Measurements from ENCODE around the gene CTNND1.

The CTNND1 gene

DNA sequence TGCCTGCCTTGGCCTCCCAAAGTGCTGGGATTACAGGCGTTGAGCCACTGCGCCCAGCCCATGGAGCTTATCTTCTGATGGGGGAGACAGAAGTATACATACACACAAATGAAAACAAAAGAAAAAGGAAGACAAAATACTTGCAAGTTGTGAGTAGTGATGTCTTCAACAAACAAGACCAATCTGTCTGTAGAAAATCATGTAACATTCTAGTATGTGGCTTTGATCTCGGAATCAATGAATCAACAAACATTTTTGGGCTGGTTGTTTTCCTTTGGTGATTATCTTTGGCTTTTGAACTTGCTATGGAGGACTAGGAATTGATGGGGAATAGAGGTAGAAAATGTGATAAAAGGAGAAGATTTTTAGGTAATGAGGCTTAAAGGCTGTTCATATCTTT is 3.4 kb upstream of the CTNND1 start:
- DNase-seq (ENCODE audit: low read depth in 2 of 3, low spot score in 1 of 3), result no peak

DNA sequence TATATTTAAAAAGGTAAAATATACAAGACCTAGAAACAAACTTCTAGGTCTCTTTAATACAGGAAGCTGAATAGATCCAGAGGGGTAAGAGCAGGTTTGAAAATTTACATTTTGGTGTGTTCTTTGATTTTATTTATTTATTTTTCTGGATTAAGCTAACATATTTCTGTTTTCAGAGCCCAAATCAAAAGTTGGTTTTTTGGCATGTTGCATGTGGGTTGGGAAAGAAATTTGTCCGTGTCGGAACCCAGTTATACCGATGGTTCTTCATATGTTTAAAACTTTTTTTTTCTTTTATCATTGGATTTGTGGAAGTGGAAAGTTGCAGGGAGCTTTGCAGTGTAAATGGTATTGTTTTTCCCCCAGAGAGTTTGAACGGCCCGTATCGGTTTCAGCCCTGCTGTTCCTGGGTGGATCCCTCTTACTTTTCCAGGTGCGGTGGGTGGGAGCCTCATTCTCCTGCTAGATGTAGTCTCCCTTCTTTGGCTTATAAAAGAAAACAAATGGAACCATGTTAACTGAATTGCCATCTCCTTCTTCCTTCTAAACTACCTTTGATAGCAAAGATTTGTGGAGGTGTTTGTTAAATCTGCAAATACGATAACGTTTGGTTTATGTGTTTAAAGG is 746 bp downstream of the CTNND1 start:
- no peak for DNase-seq (ENCODE audit: low read depth in 2 of 3, low spot score in 1 of 3)

DNA sequence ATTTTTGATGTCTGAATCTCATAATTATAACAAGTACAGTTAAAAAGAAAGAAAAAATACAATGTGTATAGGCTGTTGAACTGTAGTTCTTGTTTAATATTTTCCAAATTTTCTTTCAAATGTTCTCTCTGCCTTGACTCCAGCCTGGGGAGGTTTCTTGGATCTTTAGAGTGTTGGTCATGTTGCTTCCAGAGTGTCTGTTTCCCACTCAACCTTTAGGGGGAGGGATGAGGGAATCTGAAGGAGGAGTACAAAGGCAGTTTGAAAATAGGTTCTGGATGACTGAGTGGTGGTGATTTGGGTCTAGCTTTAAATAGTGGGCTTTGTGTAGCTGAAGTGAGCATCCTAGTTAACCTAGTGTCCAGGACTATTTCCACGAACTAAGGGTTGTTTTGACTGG is 2.0 kb downstream of the CTNND1 start:
- DNase-seq (ENCODE audit: low read depth in 2 of 3, low spot score in 1 of 3), result no peak

DNA sequence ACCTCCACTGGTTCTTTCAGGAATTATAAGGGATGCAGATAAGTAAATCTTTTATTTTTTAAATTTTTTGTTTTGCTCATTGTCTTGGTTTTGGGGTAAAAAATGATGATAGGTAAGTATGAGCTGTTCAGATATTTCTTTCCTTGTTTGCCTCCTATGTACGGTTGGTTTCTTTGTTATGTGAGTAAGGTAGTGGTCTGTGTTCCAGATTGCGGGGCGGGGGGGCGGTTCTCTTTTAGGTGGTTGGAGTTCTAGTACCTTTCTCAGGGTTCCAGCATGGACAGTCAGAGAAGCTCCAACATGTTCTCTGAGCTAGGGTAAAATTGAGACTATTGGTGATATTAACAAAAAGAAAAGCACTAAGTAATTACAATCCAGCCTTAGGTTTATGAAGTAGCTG is 2.4 kb downstream of the CTNND1 start:
- DNase-seq (ENCODE audit: low read depth in 2 of 3, low spot score in 1 of 3), result no peak

DNA sequence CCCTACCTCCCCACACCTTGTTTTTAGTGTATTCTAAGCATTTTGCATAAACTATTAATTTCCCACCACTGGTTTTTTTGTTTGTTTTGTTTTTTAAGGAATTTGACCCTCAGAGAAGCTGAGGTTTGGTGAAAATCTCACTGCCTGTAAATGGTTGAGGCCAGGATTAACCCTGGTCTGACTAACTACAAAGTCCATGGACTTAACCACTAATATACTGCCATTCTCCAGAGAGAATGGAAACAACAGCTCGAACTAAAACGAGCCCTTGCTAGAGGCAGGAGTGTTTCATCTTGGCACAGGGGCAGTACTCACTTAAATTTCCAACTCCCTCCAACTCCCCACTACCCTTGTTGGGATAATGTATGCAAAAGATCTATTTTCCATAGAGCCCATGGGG is 3.0 kb downstream of the CTNND1 start:
- DNase-seq (ENCODE audit: low read depth in 2 of 3, low spot score in 1 of 3), result no peak

DNA sequence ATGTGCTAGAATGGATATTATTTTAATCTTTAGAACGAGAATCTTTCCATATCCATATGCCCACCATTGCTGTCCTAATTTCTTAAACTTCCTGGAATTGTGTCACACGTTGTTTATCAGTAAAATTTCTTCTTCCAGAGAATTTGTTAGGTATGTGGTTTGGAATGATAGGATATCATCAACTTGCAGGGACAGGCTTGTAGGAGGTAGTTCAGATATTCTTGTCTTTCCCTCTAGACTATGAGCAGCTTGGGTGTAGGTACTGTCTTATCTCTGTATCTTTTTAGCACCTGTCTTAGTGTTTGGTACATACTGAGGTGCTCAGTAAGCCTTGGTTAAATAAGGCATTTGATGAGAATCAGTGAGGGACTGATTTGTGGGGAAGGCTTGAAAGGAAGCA is 3.4 kb downstream of the CTNND1 start:
- no peak for DNase-seq (ENCODE audit: low read depth in 2 of 3, low spot score in 1 of 3)

DNA sequence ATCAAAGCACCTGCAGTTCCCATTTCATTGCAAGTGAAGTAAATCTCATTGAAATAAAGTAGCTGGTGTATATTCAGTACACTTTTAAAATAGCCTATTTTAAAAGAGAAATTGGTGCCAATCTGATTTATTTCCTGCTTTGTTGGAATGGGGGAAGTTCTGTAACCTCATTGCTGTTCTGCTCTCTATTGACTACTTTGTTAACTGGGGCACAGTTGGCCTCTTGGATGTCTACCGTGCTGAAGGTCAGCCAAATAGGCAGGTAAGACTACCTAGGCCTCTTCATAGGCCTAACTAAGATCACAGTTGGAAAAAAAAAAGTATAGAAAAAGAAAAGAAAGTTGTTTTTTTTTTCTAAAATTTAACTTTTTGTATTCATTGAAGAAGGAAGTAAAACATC is 9.2 kb downstream of the CTNND1 start:
- DNase-seq (ENCODE audit: low read depth in 2 of 3, low spot score in 1 of 3), result no peak

DNA sequence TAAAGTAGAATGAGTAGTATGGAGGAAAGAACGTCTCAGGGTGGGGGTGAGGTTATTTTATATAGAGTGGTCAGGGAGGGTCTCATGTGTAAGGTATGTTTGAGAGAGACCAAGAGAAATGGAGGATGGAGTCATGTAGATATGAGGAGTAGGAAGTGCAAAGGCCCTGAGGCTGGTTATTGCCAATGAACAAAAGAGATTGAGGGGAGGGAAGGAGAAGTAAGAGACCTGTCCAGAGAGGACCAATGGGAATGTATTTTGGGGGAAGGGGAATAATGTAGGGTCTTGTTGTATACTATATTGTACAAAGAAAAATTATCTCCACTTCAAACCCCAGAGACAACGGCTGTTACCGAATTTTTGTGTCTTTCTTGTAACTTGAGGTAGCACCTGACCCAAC is 9.8 kb downstream of the CTNND1 start:
- no peak for DNase-seq (ENCODE audit: low read depth in 2 of 3, low spot score in 1 of 3)

DNA sequence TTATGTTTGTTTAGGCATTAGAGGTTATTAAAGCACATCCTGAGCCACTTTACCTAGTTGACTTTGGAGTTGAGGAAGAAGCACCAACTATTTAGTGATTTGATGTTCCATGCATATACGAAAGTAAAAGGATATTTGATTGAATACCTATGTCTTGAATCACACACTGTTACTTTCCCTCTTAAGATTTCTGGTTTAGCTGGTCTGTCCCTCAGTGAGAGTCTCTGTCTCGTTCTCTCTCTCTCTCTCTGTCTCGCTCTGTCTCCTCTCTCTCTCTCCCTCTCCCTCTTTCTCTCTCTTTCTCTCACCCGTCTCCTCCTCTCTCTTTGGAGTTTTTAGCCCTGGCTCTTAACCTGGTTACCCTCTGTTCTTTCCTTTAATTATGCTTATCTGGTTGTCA is 11.0 kb downstream of the CTNND1 start:
- no peak for DNase-seq (ENCODE audit: low read depth in 2 of 3, low spot score in 1 of 3)

DNA sequence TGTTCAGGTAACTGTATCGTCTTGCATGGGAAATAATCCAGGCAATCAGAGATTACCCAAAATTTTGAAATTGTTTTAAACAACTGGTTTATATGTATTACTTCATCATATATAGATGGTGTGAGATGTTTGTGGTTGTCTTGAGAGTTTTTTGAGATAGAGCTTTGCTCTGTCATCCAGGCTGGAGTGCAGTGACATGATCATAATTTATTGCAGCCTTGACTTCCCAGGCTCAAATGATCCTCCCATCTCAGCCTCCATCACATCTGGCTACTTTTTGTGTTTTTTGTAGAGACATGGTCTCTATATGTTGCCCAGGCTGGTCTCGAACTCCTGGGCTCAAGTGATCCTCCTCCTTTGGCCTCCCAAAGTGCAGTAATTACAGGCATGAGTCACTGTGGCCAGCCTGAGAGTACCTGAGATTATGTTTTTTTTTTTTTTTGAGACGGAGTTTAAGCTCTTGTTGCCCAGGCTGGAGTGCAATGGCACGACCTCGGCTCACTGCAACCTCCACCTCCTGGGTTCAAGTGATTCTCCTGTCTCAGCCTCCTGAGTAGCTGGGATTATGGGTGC is 11.5 kb downstream of the CTNND1 start:
- DNase-seq (ENCODE audit: low read depth in 2 of 3, low spot score in 1 of 3), result no peak

DNA sequence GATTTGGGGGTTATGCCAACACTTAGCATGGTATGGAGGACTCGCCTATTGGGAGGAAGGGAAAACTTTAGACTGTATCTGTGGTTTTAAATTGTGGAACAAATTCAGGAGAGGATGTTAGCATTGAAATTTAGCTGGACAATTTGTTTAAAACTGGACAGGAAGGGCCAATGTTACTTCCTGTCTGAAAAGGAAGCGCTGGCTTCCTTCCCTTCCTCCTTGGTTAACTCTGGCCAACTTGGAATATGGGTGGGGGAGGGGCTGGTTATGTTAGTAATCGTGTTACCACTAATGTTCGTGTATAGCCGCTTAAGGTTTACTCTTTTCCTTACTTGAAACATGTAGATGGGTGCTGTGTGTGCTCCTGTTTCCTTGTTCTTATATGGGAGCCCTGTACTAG is 13.9 kb downstream of the CTNND1 start:
- no peak for DNase-seq (ENCODE audit: low read depth in 2 of 3, low spot score in 1 of 3)

DNA sequence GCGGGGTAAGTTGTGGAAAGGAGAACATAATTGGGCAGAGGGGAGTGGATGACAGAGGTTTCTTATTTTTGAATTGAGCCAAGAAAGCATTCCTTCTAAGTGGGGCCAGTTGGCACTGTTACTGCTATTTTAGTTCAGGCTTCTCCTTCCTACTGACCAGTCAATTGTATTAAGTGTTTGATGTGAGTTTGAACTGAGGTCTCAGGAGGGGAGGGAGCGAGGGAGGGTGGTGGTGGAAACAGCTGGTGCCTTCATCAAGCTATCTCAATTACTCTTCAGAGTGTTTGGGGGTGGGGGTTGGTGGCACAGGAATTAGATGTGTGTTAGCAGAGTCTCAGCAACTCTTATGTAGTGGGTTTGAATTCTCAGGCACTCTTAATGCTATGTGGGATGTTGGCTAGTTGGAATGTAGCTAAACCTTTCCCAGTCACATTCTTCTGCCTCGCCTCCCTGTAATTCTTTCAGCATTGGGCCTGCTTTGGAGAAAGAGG is 14.5 kb downstream of the CTNND1 start:
- no peak for DNase-seq (ENCODE audit: low read depth in 2 of 3, low spot score in 1 of 3)

DNA sequence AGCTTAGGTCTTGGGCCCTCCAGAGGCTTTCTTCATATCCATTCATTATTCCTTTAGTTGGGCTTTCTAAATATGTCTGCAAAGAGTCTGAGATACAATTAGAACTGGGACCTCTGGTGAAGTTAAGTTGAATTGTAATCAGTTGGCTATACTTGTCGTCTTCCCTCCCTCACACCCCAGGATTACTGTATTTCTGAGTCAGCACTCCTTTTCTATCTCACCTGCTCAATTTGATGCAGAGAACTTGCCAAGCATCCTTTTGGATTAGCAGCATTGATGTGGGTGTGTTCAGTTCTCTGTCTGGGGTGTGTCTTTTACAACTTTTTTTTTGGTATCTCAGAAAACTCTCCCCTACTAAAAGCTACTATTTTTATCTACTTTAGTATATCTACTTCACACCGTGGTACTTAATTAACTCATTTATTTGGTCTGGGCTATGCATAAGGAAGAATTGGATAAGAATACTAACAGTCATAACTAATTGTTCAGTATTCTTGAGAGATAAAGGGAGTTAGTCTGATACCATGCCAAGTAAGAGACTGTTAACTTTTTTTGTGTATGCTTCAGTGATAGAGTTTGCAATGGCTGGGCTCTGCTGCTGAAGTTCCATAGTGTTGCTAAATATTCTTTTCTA is 15.1 kb downstream of the CTNND1 start:
- DNase-seq (ENCODE audit: low read depth in 2 of 3, low spot score in 1 of 3), result no peak

DNA sequence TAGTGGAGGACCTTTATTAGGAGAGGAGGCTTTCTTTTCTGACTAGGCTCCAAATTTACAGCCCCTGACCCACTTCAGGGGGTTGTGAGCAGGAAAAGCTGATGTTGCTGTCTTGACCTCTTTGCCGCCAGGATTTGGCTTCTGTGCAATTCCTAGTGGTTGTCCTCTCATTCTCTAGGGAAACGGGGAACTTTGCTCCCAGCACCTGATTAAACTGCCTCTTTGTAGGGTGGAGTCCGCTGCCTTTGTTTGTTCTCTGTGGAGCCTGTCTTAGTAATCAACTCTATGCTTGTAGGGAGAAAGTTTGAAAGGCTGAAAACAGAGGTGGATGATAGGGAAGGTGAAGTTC is 16.3 kb downstream of the CTNND1 start:
- no peak for DNase-seq (ENCODE audit: low read depth in 2 of 3, low spot score in 1 of 3)

DNA sequence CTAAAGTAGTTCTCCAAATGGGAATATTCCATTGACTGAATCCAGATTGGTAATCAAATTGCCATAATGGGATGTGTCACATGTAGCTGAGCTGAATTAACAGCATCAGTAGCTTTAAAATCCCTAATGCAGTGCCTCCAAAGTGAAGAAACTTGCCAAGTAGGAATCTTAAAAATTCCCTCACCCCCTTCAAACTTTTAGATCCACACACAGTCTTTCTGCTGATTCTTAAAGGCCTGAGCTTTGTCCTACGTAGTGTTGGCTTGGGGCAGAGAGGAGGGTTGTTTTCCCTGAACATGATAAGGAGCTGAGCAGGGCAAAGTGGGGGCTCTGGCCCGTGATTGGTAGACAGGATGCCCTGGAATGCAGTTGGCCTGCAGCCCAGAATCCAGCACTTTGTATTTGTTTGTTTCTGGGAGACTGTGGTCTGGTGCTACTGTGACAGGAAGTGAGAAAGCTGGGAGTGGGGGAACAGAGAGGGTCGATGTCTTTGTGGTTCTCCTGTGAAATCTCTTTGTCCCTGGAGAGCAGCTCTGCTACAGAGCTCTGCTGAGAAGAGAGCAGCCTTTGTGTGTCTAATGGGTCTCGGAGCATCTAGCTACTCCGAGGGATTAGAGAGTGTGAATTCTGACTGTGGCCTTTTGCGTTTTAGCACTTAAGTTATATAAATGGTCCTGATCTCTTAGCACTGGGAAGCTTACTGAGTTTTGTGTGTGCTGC is 16.9 kb downstream of the CTNND1 start:
- DNase-seq (ENCODE audit: low read depth in 2 of 3, low spot score in 1 of 3), result no peak

DNA sequence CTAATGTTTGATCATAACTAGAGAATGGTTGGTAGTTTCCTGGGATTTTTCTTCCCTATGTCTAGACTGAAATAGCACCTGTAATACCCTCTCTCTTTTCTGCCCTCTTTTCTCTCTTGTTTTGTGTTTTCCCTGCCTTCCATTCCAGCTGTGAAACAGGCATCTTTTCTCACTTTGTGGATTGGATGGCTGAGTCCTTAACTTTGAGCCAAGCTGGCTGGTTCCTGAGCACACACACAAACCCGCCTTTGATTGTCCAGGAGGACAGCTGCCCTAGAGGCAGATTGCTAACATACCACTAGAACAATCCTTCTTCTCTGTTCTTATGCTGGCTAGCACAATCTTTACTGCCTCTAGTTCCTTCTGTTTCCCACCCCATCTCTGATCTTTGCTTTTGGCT is 17.7 kb downstream of the CTNND1 start:
- DNase-seq (ENCODE audit: low read depth in 2 of 3, low spot score in 1 of 3), result no peak

DNA sequence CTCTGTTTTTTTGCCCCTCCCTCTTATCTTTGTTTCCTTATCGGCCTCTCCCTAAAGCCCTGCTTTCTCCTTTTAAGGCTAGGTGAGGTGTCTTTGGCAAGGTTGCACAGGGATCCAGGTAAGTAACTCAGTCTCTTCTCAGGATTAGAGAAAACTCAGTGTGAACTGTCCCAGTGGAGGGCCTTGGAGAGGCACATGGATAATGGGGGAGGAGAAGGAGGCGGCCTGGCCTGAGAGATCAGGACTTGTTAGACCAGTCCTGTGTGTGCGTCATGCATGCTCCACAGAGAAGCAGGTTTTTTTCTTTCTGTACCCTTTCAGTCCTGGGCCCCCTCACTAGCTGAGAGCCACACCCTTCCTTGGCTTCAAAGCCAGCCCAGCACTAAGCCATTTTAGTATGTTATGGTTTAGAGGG is 19.9 kb downstream of the CTNND1 start:
- DNase-seq (ENCODE audit: low read depth in 2 of 3, low spot score in 1 of 3), result no peak

DNA sequence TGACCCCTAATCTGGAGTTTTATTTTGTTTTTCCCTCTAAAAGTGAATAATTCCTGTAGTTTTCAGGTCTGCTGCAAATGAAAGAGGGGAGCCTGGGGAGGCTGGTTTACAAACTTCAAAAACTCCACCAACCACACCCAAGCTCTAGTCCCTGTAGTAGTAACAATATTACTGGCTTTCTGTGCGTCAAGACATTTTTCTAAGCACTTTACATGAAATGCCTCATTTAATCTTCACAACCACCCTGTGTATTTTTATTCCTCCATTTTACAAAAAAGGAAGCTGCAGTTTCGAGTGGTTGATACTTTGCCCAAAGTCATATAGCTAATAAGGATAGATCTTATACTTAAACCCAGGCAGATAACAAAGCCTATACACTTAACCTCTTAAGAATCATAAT is 23.5 kb downstream of the CTNND1 start:
- DNase-seq (ENCODE audit: low read depth in 2 of 3, low spot score in 1 of 3), result no peak

DNA sequence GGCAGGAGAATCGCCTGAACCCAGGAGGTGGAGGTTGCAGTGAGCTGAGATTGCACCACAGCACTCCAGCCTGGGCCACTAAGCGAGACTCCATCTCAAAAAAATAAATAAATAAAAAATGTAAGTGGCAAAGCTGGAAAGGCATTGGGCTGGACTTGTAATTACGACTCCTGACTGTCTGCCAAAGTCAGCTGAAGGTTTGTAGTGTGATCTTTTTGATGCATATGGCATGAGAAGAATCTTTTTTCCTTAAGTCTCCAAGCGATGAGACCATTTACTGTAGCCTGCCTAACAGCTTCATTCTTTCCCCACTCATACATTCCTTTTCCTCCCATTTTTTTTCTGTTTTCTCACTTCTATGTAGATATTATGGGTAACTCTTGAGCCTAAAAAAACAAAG is 24.8 kb downstream of the CTNND1 start:
- DNase-seq (ENCODE audit: low read depth in 2 of 3, low spot score in 1 of 3), result no peak

DNA sequence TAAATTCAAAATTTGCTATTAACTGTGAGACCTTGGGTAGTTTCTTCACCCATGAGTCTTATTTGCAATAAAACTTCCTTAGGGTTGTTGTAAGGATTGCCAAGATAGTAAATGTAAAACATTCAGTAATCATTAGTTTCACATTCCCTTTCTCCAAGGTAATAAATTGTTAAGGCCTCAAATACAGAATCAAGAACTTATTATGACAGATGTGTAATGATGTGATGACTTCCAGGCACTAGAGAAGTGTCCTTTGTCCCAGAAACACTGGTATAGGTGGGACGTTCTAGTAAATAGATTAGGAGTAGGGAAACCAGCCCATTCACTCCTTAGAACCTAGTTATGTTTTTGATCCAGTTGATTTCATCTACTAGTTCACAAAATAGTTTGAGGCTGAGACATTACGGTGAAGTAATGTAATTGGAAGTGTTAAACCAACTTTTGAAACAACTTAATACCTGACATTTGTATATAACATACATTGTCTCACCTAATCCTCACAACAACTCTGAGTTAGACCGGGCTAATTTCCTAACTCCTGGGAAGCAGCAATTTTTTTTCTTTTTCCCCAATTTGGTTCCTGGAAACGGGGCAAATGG is 25.5 kb downstream of the CTNND1 start:
- DNase-seq (ENCODE audit: low read depth in 2 of 3, low spot score in 1 of 3), result no peak

DNA sequence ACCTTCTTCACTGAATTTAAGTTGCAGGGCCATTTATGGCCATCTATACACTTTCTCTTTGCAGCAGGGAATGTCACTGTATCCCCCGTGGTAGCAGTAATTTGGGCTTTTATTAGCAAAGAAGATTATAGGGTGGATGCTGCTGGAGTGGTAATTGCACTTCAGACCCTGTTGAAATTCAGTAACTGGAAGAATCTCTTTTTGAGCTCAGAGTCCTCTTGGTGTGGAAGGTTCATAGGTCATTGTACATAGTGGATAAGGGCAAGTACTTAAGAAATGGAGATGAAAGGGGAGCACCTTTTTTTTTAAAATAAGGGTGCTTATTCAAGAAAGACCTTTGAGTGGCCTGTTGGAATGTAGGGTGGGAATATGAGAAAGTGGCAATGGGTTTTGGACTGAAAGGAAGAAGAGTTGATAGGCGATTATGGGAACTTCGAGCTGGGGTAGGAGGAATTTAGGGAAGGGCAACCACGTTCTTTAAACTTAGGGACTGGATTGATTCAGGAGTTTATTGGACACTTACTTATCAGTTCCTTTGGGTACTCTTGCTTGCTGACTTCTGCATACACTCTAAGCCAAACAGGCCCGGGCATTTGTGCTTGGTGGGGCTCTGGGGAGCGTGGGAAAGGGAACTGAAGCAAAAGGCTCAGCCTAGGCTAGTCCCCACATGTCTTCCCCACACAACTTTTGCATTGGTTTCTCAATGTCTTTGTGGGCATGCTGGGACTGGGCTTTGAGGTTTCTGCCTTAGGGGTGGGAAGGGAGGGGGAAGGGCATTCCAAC is 26.5 kb downstream of the CTNND1 start:
- DNase-seq (ENCODE audit: low read depth in 2 of 3, low spot score in 1 of 3), result no peak
